GM12873 (cell line): ENCODE results near the gene PIGA.

Source experiments
- TF ChIP-seq, protein P1 (sequence below): IDR thresholded peaks from 2 replicates; pipeline ENCODE4 v1.5.1; 2012; ENCODE audit warnings: low read depth, mild to moderate bottlenecking, moderate library complexity, low read length, control low read depth; ENCODE audit not compliant: insufficient read depth; ENCODE audit errors: missing control alignments

PIGA gene

DNA sequence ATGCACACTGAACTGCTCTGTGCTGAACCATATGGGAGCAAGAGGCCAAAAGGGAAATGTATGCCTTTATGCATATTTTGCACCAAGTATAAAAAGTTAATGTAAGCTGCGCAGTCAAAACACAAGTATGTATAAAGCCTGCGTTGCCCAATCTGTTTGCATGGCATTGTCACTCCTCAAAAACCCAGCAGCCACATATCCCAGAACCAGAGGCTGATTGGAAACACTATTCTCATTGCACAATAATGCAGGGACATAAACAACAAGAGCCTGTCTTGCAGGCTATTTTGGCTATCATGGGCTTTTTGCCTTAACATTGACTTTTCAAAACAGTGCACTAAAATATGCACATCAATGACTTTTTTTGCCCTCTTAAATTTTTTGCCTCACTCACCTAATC is 60.4 kb downstream of the PIGA start:
- TF ChIP-seq, protein P1, sequence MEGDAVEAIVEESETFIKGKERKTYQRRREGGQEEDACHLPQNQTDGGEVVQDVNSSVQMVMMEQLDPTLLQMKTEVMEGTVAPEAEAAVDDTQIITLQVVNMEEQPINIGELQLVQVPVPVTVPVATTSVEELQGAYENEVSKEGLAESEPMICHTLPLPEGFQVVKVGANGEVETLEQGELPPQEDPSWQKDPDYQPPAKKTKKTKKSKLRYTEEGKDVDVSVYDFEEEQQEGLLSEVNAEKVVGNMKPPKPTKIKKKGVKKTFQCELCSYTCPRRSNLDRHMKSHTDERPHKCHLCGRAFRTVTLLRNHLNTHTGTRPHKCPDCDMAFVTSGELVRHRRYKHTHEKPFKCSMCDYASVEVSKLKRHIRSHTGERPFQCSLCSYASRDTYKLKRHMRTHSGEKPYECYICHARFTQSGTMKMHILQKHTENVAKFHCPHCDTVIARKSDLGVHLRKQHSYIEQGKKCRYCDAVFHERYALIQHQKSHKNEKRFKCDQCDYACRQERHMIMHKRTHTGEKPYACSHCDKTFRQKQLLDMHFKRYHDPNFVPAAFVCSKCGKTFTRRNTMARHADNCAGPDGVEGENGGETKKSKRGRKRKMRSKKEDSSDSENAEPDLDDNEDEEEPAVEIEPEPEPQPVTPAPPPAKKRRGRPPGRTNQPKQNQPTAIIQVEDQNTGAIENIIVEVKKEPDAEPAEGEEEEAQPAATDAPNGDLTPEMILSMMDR, result no peak

DNA sequence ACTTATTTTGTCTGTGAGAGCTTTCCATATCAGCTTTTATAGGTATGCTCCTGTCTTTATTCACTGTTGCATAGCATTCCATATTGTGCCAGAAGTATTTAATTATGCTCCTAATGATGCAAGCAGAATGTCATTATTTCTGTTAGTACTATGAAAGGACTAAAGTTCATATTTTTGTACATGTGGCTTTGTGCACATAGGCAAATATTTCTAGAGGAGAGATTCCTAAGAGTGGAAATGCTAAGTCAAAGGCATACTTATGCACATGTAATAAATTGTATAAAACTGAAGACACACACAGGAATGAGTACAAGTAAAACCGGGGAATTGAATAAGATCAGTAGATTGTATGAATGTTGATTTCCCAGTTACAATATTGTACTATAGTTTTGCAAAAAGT is 63.6 kb downstream of the PIGA start:
- TF ChIP-seq, protein P1, result no peak

DNA sequence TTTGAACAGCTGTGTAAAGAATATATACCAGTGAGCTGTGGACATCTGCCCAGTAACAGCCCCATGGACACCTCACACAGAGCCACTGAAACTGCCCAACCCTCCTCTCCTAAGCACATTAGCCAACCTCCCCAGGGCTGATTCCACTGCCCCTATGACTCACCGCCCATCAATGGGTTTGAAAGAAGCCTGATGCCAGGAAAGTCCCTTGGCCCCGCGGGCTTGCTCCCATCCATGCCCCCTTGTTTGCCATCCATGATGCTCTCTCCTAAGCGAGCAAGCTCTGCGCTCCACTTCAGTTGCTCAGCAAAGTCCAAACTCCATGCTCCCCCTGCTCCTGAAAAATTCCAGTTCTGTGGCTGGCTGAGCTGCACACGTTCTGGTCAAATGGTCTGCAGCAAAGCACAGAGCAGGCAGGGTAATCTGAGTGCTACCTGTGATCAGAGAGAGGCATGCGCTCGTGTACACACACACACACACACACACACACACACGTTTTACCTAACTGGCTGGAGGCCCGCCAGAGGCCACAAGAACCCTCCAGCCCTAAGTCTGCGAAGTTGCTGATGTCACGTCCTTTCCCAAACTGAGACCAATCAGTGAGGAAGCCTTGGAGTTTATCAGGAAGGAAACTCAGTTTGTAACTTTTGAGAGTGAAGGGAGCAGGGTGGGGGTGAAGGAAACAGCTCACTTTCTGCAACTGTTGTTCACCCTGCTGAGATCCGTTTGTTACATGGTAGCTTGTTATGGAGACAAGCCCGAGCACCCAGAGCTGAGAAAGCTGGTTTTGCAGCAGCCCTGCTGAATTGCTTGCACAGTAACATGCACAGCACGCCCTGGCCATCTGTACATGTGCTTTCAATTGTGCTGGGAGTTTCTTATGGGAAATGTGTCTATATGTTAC is 65.5 kb downstream of the PIGA start, which contains the start of gene ASB9:
Gene ASB9 (minus strand): TSS at position 466 of the 904 bp plus-strand sequence. CDS start 209 bp downstream, at position 257.
- TF ChIP-seq, protein P1, result no peak
